Measurements from ENCODE around the gene CADM1.

- TF ChIP-seq CTCF (optimal IDR thresholded peaks at IDR 0.05 in 1 of 3, IDR thresholded peaks at IDR 0.05 in 1 of 3, conservative IDR thresholded peaks at IDR 0.05 in 1 of 3; ENCODE audit: extremely low read depth in 1 of 3, insufficient read depth in 2 of 3, low read length in 3 of 3) (no peak), EZH2 (IDR thresholded peaks at IDR 0.05; ENCODE audit: low read length) (no peak)
These were observed 279.7 kb downstream of the CADM1 start for GRCh38 chr11:115224551-115224950.

Measured in keratinocyte (primary cell).